ENCODE data around the gene C12orf76. TPM values are rescaled to one million over a fixed set of nuclear protein-coding genes. Genes with fewer than 3 reads are reported as not detected.

Gene C12orf76, protein sequence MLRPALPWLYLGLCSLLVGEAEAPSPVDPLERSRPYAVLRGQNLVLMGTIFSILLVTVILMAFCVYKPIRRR
- total RNA-seq: 17.5 and 18.0 TPM in 2 replicates

DNA sequence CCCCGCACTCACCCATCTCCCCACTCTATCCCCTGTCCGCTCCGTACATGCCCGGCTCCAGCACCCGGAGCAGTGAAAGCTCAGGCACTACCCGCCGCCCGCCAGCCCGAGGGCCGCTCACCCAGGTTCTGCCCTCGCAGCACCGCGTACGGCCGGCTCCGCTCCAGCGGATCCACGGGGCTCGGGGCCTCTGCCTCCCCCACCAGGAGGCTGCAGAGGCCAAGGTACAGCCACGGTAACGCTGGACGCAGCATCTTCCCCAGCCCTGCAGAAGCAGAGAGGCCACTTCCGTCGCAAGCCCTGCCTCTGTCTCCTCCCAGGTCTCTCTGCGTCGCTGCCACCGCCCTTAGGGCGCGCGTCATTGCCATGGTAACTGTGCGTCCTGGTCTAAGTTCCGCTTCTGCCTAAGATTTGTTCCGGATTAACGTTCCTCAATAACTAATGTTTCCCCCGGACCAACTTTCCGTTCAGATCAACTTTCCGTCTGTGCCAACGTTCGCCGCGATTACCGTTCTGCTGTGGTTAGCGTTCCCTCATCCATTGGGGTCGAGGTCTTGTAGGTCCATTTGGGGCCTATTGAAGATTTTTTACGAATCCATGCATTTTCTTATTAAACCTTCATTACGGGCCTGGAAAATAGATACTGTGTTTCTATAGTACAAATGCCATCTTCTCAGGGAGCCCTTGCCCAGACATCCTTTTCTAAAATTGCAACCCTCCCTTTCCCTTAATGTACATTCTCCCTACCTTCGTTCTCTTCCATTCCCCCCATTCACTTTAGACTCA is at the start of gene C12orf76:
C12orf76 (minus strand) TSS at position 281 of the 786 bp plus-strand sequence; CDS start at position 254, 27 bp downstream.

DNA sequence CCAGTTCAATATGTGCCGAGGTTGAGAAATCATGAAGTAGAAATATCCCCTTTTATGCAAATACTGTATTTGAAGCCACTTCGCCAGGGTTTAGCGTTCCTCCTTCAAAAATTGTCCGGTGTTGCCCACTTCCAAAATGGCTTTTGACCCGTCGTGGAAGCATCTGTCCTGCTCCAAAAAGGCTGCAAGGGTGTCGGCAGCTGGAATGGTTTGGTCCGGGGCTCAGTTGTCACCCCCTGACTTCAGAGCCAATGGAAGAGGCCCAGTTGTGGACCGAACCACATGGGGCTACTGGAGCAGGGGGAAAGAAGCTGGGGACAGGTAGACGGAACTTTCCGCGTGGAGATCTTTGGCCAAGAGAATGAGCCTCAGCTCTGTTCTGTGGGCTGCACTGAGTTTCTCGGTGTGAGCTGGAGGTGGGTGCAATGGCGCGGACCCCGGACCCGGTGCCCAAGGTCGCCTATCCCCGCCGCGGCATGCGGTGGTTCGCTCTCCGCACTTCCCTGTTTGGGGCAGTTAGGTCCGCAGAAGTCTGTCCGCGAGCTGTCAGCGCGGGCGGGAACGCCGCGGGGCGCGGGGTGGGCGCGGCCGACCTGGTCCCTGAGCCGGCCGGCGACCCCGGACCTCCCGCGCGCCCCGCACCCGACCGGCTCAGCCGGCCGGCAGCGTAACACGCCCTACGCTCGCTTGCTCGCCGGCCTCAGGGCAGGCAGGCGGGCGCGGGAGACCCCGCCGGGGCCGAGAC is 49.2 kb downstream of the C12orf76 start, which contains the start of gene ANKRD13A:
ANKRD13A (plus strand) TSS at position 527 of the 745 bp plus-strand sequence. CDS start 259 bp downstream, outside the sequence.

DNA sequence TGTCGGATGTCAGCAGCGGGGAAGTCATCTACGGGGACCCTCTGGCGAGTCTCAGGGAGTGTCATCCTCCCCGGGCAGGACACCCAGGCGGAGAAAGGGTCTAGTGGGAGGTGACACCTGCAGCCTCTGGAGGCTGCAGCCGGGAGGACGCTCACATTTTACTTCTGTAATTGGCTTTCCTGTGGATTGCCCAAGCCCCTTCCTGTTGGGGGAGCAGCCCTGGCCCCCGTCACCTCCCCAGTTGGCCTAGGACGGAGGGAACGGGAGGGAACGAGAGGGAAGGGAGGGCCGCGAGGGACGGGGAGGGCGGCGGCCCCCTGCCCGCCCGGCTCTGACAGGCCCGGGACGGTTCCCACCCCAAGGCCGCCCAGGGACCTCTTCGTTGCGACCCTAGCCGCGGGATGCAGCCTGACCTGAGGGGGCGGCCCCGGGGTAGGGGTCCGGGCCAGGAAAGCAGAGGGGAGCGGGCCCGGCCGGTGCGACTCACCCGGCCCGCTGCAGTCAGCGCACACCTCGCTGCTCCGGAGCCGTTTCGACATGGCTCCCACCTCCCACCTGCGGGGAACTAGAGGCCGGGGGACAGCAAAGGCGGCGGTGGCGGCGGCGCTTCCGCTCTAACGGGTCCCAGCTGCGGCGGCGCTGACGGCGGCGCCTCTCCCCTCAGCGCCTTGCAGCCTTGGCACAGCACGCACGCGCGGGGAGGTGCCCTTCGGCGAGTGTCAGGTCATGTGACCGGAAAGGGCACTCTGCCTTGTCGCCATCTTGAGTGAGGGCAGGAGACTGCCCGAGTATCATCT is 52.4 kb downstream of the C12orf76 start, which contains the start of gene GIT2:
GIT2 (minus strand) TSS at position 683 of the 797 bp plus-strand sequence; CDS start at position 539, 144 bp downstream.

Other genes with a start within 250 kb of the C12orf76 start
- 2.6 TPM in 2 replicates for gene TRPV4, start 215.1 kb downstream of the C12orf76 start, total RNA-seq
- gene GLTP, start 168.0 kb downstream of the C12orf76 start, total RNA-seq: 29.8 and 44.0 TPM in 2 replicates
- gene TCHP, start 148.2 kb downstream of the C12orf76 start, total RNA-seq: 4.9 and 7.8 TPM in 2 replicates
- 29.6 and 29.8 TPM in 2 replicates for gene GIT2, start 52.2 kb downstream of the C12orf76 start, total RNA-seq
- gene ANKRD13A, start 49.1 kb downstream of the C12orf76 start, total RNA-seq: 37.6 and 43.7 TPM in 2 replicates
- gene IFT81, start 75.8 kb upstream of the C12orf76 start, total RNA-seq: 5.3 and 7.0 TPM in 2 replicates
- gene ATP2A2, start 232.7 kb upstream of the C12orf76 start, total RNA-seq: 90.5 and 92.3 TPM in 2 replicates

Data from cardiac ventricle fibroblast (primary cell).